Activated CD8-positive, alpha-beta memory T cell treated with anti-CD3 and anti-CD28 coated beads, Interleukin-2, amount 50 U/mL, for 1 hour (primary cell): Measurements from ENCODE around the gene ACTR3C.
"Not testable (repeated sequence)": the region's sequence is repeated elsewhere in the genome, so short reads cannot be mapped to it uniquely, and the experiment has no call there.

Experiments used
- DNase-seq: peaks from one replicate; pipeline ENCODE4 v3.0.0-alpha.2; 2020; ENCODE audit errors: extremely low read depth

ACTR3C gene

GRCh38 chr7:150202894-150203293 is 120.5 kb downstream of the ACTR3C start:
- not testable (repeated sequence) for DNase-seq
